ENCODE measurements around the gene TNK2.
"Not testable (repeated sequence)": the region's sequence is repeated elsewhere in the genome, so short reads cannot be mapped to it uniquely, and the experiment has no call there.

TNK2 gene

DNA sequence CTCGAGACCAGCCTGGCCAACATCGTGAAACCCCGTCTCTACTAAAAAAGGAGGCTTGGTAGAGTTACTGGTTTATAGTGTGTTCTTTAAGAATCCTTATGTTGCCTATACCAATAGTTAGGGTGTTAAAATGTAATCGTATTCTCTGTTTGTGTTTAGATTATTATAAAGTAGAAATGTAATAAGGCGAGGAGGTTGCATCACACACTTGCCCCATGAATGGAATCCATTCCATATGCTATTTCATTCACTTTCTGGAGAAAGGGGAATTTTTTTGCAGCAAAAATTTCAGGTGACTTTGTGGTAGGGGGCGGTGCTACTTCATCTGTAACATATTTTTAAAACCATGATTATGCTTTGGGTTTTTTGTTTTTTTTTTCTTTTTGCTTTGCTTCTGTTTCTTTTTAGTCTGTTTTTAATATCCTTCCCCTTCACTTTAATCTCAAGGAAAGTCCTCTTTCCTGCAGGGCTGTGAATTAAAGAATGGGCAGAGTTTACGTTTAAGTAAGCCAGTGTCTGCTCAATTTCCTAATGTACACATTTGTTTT lies 63.6 kb downstream of the TNK2 start:
- no peak for DNase-seq
- intact Hi-C loops (cut with DNase I): no loop called here

DNA sequence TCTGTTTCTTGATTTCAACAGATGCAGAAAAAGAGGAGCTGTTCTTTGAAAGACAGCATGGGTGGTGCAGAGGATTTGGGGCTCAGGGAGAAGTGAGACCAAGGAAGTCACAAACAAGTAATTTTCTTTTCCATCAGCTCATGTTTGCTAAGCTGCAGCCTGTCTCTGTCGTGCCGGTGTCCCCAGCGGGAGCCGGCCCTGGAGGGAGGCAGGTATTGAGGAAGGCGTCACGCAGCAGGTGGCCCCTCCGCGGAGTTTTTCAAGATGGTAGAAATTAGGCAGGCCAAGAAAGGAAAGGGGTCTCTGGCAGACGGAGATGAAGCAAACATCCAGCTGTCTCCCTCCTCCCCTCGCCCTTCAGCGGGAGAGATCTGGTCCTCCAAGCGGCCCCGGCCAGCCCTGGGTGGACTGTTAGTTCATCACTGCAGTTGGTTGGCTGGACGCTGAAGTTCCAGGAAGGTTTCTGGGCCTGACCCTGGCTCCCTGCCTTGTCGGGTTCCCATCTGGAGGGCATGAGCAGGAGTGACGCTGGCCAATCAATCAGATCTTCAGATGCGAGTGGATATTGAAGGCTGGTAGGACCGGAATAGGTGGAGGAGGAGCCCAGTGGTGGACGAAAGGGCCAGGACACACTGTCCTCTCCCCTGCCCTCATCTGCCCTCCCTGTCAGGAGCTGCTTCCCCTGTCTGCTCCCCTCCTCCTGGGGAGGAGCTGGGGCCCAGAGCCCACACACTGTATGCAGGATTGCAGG lies 68.9 kb downstream of the TNK2 start:
- peak in 1 of 42 donors; percentile 47 for DNase-seq
- intact Hi-C loops (cut with DNase I): no loop called here

DNA sequence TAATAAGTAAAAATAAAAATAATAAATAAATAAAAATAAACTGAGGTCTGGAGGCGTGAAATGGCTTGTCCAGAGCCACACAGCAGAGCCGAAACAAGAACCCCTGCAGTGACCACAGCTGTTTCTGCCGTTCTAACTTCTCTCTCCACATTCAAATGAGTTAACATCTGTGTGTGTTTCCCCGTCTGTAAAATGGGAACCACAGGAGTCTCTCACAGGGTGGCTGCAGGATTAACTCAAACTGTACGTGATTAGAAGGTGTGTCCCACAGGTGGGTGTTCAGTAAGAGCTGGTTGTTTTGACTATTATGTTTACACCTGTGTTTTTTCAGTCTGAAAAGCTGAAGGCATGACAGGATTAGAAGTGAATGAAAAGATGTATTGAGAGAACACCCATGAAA lies 69.6 kb downstream of the TNK2 start:
- intact Hi-C loops (cut with DNase I): no loop called here
- no peak for DNase-seq

- DNase-seq: no peak
Measured at GRCh38 chr3:195836476-195837135, 71.7 kb downstream of the TNK2 start.

DNA sequence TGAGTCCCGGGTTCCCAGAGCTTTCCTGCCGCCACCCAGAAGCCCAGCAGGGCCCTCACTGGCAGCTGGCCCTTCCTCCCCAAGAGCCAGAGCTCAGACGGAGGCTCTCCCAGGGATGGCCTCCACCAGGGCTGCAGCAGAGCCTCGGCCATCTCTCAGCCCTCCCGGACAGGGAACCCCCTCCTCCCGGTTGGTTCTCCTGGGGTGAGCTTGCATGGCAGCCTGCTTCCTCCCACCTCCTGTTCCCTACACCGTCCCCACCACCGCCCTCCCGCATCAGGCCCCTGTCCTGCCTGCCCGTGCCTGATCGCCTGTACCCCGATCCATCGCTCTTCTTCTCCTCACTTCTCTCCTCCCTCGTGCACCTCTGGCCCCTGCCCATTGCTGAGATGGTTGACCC lies 72.6 kb downstream of the TNK2 start:
- no peak for DNase-seq
- intact Hi-C loops (cut with DNase I): no loop called here

More at GRCh38 chr3:195836476-195837135, 71.7 kb downstream of the TNK2 start:
- intact Hi-C loops (cut with DNase I): no loop called here

DNA sequence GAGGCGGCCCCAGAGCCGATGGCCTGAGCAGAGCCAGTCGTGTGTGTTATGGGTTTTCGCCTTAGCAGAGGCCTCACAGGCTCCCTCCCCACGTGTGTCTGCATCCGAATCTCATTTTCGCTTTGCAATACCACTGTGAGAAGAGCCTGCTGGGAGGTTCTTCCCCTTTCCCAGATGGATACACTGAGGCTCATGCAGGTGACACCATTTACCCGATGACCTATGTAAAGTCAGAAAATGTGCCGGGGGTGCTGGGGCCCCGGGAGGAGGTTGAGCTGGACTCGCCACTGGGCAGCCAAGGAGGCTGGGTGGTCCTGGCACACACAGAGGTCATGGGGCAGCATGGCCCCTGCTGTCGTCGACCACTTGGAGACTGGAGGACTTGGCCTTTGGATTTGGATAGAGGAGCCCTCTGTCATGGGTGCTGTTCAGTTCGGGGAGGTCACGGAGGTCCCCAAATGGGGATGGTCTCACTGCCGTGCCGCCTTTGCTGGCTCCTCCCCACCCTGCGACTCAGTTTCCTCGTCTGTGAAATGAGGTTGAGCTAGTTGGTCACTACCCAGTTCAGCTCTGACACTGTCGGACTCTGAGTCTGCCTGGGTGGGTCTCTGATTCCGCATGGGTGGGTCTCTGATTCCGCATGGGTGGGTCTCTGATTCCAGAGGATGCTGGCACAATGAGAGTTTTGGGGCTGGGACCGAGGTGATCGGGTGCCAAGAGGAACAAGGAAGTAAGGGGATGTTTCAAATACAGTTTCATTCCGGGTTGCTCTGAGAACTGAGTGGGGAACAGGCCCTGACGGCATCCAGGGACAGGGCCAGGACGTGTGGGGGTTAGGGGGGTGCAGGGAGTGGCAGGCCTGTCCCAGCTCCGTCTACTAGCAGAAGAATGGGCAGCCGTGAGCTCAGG lies 73.4 kb downstream of the TNK2 start:
- intact Hi-C loops (cut with DNase I): no loop called here
- no peak for DNase-seq

DNA sequence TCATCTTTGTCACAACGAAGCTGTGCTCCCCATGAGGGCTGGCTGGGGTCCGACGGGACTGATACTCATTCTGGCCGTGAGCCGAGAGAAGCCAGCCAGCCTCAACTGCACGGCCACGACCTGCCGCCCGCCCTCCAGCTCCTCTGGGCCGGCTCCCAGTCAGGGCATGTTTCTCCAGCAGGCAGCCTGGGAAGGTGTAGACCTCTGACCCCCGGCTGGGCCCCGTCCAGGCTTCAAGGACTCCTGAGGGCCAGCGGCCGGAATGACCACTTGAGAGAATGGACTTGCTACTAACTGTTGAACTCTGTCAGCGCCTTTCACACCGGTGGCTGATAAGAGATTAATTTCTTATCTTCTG lies 78.5 kb downstream of the TNK2 start:
- no peak for DNase-seq
- intact Hi-C loops (cut with DNase I): no loop called here

GRCh38 chr3:195828762-195829161 lies 79.6 kb downstream of the TNK2 start:
- intact Hi-C loops (cut with DNase I): no loop called here
- no peak for DNase-seq

GRCh38 chr3:195825857-195826804 lies 82.2 kb downstream of the TNK2 start:
- DNase-seq: no peak
- intact Hi-C loops (cut with DNase I): no loop called here

GRCh38 chr3:195825191-195825588 lies 83.2 kb downstream of the TNK2 start:
- intact Hi-C loops (cut with DNase I): no loop called here
- DNase-seq: no peak

GRCh38 chr3:195824425-195825190 lies 83.7 kb downstream of the TNK2 start:
- intact Hi-C loops (cut with DNase I); DNase-seq: not testable (repeated sequence)

DNA sequence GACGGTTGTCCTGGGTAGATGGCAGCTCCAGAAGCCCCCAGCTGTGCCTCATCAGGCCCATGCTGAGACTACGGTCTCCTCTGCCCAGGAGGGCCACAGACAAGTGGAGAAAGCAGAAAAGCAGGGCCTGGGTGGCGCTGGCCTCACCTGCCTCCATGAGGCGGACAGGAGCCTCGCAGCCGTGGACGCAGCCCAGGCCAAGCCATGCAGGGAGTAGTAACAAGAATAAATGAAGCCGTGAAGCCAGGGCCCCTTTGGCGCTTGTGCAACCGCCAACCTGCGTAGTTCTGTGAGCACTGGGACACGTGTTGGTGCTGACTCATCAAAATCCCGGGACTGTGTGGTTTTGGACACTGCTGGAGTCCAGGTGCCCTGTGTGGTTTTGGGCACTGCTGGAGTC lies 84.4 kb downstream of the TNK2 start:
- intact Hi-C loops (cut with DNase I): no loop called here

GRCh38 chr3:195823280-195823679 lies 85.1 kb downstream of the TNK2 start:
- DNase-seq: no peak
- intact Hi-C loops (cut with DNase I): no loop called here

More for the DNA sequence above, 84.4 kb downstream of the TNK2 start:
- no peak for DNase-seq

DNA sequence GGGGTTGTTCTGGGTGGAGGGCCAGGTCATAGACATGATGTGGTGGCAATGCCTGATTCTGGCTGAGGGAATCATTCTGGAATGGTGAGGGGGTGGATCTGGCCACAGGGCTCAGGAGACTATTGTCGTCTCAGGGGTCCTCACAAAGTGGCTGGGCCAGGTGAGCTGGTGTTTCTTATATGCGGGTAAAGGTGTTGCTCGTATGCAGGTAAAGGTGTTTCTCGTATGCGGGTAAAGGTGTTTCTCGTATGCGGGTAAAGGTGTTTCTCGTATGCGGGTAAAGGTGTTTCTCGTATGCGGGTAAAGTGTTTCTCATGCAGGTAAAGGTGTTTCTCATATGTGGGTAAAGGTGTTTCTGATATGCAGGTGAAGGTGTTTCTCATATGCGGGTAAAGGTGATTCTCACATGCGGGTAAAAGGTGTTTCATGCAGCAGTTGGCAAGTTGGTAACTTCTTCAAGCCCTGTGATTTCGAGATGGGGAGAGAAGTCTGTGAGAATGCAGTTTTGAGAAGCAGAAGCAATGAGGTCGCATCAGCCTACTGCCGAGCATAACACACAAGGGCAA lies 86.1 kb downstream of the TNK2 start:
- no peak for DNase-seq
- intact Hi-C loops (cut with DNase I): no loop called here

- intact Hi-C loops (cut with DNase I): no loop called here
Measured at GRCh38 chr3:195821403-195822130, 86.8 kb downstream of the TNK2 start.

GRCh38 chr3:195820901-195821300 lies 87.5 kb downstream of the TNK2 start:
- DNase-seq: no peak
- intact Hi-C loops (cut with DNase I): no loop called here

More at GRCh38 chr3:195821403-195822130, 86.8 kb downstream of the TNK2 start:
- no peak for DNase-seq

DNA sequence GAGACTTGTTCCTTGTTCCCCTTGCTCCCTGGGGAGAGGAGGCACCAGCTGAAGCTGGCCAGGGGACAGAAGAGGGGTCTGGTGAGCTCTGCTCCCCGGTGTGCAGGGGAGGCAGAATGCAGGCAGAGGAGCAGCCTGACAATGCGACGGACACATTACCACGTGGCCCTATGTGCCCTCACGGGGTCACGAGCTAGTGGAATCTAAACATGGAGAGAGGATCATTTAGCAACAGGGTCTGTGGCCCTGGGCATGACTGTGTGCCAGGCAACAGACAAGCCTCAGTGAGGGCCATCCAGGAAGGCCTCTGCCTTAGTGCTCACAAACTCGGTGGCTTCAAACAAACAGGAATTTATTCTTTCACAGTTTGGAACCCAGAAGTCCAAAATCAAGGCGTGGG lies 88.2 kb downstream of the TNK2 start:
- intact Hi-C loops (cut with DNase I): no loop called here
- DNase-seq: no peak
